D341Med (cell line): ENCODE measurements around the gene ORM2.
"Not testable (repeated sequence)": the region's sequence is repeated elsewhere in the genome, so short reads cannot be mapped to it uniquely, and the experiment has no call there.

Experiments used
- DNase-seq: peaks from one replicate; pipeline ENCODE4 v3.0.0; 2012; ENCODE audit warnings: low spot score

The ORM2 gene

DNA sequence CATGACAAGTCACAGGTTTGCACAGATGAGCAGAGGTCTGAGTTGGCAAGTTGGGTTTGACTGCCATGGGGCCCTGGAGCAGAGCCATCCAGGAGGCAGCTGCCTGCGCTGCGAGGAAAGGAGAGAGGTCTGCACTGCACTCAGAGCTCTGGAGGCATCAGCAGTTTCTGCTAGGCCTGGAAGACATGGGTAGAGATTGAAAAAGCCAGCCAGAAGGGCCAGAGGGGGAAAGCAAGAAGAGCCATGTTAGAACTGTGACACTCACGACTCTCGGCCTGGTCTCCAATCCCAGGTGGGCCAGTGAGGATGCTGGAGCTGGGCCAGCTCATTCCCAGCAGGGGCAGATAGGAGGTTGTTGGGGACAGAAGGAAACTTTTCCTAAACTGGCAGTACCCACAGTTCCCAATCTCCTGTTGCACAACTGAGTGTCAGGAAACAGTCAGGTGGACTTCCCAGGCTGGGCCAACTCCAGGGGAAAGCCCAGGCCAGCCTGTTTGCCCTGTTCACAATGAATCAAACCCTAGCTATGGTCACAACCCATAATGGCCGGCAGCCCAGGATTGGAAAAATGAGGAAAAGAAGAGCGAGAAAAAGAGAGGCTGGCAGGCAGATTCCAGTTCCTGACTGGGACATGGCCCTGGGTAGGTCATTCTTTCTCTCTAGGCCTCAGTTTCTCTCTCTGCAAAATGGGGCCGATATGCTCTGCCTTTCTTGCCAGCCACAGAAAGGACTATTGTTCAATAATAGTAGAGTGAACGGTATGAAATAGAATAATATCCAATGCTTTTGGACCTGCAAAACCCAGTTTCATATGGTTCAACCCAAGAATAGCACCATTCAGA is 14.6 kb upstream of the ORM2 start:
- no peak for DNase-seq

DNA sequence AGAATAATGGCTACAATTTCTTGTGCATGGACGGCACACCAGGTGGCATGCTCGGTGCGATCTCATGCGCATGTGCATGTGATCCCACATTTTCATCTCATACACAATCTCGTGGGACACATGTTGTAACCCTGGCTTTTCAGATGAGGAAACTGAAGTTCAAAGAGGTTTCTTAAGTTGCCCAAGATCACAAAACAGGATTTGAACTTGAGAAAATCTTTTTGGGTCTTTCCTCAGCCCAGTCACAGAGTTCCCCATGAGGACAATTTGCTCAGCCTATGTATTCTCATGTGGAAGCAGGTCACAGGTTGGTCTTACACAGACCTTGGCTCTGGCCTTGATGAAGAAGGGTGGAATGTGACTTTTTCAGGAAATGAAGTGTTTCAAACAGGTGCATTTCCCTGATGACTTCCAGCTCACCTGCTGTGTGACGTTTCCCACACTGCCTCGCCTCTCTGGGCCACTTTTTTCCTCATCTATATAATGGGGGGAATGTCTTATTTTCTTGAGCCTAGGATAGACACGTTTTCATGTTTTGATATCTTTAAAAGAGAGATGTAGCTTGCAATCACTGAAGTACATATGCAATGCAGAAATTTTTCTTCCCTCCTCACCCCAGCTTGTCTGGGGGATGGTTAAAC is 13.8 kb upstream of the ORM2 start:
- no peak for DNase-seq

DNA sequence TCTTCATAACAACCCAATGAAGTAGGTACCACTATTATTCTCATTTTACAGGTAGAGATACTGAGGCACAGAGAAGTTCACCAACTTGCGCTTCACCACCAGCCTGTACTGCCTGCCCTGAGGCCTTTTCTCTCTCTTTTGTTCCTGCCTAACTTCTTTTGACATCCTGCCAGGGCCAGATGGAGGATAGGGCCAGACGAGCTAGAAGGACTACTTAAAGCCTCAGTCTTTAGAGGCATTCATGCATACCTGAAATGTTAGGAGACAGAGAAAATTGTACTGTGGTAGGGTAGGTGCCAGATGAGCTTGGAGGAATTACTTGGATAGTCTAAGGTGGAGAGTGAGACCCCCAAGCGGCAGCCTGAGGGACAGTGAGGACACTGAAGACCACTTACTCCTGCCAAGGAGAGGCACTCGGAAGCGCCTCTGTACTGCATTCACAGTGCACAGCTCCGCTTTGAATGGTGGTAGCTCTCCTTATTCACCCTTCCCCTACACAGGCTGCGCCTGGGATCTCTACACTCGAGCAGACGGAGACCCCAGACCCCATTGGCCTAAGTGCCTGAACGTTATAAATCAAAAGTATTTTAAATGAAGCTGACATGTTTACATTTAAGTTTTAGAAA is 13.0 kb upstream of the ORM2 start:
- DNase-seq = peak; percentile 57

DNA sequence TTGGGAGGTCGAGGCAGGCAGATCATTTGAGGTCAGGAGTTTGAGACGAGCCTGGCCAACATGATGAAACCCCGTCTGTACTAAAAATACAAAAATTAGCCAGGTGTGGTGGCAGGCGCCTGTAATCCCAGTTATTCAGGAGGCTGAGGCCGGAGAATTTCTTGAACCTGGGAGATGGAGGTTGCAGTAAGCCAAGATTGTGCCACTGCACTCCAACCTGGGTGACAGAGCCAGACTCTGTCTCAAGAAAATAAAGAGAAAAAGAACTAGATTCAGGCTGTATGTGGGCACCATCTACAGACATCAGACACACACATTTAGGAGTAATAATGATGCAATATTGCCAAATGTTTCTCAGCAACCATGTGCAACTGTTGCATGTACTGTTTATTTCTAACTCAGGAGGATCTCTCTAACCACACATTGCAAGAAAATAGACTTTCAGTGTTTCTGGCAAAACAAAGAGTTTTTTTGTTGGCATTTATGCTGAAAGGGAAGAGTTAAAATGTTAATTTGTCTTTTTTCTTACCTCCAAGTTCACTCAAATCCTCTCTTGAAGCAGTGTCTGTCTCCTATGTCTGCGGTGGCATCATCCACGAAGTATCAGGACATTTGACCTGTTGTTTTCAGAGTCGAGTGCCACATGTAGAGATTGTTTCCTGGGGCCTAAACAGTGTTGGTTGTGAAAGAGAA is 11.9 kb upstream of the ORM2 start:
- no peak for DNase-seq

DNA sequence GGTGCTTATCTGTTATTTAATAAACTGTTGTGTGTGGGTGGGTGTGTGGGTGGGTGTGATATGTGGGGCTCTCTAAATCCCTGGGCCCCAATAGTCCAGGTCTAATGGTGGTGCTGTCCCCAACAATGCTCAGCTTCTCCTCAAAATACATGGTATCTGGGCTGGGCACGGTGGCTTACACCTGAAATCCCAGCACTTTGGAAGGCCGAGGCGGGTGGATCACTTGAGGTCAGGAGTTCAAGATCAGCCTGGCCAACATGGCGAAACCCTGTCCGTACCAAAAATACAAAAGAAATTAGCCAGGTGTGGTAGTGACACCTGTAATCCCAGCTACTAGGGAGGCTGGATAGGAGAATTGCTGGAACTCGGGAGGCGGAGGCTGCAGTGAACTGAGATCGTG is 11.3 kb upstream of the ORM2 start:
- no peak for DNase-seq

DNA sequence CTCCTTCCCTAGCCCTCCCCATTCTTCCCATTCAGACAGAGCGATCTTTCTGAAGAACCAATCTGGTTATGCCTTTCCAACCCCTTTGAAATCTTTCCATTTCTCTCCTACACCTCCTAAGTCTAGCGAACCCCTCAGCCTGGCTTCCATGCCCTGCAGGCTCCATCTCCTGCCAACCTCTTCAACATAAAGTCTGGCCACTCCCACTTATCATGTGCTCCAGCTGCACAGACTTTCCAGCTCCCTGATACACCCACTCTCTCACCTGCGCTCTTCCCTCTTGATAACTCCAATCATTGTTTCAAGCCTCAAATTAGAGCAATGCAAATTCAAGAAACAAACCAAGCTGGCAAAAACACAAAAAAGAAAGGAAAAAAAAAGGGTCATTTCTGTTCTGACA is 10.5 kb upstream of the ORM2 start:
- no peak for DNase-seq

DNA sequence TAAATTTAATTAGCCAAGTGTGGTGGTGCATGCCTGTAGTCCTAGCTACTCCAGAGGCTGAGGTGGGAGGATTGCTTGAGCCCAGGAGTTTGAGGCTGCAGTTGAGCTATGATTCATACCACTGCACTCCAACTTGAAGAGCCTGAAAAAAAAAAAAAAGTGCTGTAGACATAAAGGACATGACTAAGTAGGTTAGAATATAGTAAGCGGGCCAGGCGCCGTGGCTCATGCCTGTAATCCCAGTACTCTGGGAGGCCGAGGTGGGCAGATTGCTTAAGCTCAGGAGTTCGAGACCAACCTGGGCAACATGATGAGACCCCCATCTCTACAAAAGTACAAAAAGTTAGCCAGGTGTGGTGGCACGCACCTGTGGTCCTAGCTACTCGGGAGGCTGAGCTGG is 9.0 kb upstream of the ORM2 start:
- not testable (repeated sequence) for DNase-seq

DNA sequence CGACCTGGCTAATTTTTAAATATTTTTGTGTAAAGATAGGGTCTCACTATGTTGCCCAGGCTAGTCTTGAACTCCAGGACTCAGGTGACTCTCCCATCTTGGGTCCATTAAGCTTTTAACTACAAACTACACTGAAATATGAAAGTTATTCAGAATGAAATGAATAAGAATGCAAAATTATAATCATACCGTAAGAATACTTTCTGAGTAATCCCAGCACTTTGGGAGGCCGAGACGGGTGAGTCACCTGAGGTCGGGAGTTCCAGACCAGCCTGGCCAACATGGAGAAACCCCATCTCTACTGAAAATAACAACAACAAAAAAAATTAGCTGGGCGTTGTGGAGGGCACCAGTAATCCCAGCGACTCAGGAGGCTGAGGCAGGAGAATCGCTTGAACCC is 7.9 kb upstream of the ORM2 start:
- DNase-seq = no peak

DNA sequence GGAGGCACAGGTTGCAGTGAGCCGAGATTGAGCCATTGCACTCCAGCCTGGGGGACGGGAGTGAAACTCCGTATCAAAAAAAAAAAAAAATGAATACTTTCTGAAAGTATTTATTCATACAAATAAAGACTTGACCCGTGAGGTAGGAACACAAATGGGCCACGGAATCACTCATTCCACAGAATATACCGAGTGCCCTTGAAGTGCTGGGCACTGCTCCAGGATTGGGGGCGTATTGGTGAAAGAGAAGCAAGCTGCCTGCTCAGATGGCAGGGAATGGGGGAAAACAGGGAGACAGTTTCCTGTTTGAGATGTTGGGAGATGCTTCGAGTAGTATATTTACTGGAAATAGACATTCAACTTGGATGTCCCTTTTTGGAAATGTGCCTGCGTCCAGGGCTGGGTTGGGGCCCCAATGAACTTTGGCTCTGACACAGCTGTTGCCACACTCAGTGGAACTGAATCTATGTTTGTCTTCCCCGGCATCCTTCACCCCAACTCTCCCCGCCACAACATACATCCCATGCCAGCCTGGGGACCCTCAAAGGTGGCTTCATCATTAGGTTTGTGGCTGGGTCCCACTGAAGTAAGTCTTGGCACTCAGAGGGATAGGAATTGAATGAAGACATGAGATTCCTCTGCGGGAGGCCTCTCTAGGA is 7.4 kb upstream of the ORM2 start:
- DNase-seq = not testable (repeated sequence)

DNA sequence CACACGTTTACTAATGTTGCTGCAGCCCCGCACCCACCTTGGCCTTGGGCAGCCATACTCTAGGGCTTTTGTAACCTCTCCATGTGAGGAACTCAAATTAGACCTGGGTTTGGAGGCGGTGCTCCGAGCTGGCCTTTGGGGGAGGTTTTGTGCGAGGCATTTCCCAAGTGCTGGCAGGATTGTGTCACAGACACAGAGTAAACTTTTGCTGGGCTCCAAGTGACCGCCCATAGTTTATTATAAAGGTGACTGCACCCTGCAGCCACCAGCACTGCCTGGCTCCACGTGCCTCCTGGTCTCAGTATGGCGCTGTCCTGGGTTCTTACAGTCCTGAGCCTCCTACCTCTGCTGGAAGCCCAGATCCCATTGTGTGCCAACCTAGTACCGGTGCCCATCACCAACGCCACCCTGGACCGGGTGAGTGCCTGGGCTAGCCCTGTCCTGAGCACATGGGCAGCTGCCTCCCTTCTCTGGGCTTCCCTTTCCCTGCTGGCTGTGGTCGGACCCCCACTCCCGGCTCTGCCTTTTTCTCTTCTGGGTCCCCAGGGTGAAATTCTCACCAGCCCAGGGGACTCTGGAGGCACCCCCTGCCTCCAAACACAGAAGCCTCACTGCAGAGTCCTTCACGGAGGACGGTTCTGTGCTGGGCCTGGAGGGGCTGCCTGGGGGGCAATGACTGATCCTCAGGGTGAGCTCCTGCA is 6.7 kb upstream of the ORM2 start, which contains the start of gene ORM1:
Gene ORM1 (plus strand): TSS at position 268 of the 701 bp plus-strand sequence. CDS start 36 bp downstream, at position 304.
- DNase-seq = not testable (repeated sequence)

DNA sequence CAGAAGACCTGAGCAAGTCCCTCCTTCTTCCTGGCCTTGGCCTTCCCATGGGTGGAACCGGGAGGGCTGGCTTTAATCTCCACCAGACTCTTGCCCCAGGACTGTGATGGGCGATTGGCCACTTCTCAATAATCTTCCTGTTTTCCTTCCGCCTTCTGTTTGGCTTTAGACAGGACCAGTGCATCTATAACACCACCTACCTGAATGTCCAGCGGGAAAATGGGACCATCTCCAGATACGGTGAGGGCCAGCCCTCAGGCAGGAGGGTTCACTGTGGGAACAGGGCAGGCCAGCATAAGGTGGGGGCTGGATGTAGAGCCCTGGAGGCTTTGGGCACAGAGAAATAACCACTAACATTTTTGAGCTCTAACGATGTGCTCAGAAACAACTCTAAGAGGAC is 5.8 kb upstream of the ORM2 start:
- not testable (repeated sequence) for DNase-seq

DNA sequence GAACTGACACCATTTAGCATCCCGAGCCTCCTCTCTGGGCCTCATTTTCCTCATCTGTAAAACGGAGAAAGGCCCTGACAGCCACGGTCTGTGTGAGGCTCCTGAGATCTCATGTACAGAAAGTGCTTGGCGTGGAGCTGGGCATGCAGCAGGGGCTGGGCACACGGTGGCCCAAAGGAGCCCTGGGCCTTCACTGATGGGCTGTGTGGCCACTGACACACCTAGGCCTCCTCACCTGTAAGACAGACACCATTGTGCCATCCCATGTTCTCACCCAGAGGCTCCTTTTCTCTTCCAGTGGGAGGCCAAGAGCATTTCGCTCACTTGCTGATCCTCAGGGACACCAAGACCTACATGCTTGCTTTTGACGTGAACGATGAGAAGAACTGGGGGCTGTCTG is 5.2 kb upstream of the ORM2 start:
- DNase-seq = no peak

DNA sequence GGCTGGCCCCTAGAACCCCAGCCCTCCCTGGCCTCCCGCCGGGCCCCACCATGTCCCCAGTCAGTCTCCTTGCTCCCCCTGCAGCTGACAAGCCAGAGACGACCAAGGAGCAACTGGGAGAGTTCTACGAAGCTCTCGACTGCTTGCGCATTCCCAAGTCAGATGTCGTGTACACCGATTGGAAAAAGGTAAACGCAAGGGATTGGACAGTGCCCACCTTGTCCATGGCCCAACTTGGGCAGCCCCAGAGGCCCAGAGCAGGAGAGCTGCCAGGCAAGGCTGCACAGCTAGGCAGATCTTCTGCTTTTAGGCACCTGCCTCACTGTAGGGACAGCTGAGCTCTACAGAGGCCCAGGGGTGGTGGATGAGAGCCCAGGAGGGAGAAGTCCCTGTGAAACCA is 4.7 kb upstream of the ORM2 start:
- not testable (repeated sequence) for DNase-seq

DNA sequence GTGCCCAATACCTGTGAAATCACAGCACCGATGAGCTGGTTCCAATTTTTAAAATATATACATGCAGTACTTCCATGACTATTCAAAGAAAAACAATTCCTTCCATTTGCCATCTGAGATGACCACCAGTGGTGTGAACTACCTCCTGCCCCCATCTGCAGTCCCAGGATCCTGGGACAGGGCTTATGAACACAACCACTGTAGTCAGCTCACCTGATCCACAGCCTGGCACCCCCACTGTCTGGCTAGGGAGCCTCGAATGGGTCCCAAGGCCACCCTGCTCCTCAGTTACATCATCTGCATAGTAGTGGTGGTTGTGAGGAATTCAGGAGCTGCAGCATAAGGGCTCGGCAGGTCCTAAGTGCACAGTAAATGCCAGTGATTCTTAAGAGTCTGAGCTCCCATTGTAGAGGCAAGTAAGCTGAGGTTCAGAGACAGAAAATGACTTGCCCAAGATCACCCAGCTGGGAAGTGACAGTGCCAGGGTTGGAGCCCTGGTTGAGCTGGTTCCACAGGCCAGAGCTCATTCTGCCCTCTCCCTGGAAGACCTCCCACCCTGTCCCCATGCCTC is 3.9 kb upstream of the ORM2 start:
- DNase-seq = not testable (repeated sequence)

DNA sequence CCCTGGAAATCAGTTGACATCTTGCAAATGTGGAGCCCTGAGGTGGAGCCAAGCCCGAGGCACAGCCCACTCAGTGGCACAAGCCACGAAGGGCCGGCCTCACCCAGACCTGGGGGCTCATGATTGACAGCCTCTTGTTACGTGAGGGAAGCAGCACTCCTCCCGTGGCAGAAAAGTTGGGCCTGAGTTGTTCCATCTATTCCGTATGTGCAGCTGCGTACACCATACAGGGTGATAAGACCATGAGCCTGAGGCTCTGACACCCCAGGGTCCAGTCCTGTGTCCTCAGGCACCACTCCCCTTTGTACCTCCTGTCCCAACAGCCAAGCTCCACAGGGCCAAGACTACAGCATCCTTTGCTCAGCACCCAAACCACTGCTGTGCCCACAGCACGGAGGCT is 1.9 kb upstream of the ORM2 start:
- no peak for DNase-seq

DNA sequence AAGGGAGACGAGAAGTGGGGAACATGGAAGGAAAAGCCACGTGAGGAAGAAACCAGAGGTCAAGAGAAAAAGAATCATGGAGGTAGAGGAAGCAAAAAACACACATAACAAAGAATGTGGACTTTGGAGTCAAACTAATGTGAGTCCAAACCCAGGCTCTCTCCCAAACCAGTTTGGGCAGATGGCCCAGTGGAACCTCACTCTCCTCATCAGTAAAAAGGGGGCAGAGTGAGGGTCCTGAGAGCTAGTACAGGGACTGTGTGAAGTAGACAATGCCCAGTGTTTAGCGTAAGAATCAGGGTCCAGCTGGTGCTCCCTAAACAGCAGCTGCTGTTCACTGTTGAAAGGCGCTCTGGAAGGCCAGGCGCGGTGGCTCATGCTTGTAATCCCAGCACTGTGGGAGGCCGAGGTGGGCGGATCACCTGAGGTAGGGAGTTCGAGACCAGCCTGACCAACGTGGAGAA is 1.3 kb upstream of the ORM2 start:
- not testable (repeated sequence) for DNase-seq

DNA sequence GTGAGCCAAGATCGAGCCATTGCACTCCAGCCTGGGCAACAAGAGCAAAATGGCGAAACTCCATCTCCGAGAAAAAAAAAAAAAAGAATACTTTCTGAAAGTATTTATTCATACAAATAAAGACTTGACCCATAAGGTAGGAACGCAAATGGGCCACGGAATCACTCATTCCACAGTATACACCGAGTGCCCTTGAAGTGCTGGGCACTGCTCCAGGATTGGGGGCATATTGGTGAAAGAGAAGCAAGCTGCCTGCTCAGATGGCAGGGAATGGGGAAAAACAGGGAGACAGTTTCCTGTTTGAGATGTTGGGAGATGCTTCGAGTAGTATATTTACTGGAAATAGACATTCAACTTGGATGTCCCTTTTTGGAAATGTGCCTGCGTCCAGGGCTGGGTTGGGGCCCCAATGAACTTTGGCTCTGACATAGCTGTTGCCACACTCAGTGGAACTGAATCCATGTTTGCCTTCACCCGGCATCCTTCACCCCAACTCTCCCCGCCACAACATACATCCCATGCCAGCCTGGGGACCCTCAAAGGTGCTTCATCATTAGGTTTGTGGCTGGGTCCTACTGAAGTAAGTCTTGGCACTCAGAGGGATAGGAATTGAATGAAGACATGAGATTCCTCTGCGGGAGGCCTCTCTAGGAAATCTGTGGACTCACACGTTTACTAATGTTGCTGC is 588 bp upstream of the ORM2 start:
- DNase-seq = not testable (repeated sequence)

DNA sequence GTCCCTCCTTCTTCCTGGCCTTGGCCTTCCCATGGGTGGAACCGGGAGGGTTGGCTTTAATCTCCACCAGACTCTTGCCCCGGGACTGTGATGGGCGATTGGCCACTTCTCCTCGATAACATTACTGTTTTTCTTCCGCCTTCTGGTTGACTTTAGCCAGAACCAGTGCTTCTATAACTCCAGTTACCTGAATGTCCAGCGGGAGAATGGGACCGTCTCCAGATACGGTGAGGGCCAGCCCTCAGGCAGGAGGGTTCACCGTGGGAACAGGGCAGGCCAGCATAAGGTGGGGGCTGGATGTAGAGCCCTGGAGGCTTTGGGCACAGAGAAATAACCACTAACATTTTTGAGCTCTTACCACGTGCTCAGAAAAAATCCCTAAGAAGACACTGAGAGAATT is 967 bp downstream of the ORM2 start:
- no peak for DNase-seq

DNA sequence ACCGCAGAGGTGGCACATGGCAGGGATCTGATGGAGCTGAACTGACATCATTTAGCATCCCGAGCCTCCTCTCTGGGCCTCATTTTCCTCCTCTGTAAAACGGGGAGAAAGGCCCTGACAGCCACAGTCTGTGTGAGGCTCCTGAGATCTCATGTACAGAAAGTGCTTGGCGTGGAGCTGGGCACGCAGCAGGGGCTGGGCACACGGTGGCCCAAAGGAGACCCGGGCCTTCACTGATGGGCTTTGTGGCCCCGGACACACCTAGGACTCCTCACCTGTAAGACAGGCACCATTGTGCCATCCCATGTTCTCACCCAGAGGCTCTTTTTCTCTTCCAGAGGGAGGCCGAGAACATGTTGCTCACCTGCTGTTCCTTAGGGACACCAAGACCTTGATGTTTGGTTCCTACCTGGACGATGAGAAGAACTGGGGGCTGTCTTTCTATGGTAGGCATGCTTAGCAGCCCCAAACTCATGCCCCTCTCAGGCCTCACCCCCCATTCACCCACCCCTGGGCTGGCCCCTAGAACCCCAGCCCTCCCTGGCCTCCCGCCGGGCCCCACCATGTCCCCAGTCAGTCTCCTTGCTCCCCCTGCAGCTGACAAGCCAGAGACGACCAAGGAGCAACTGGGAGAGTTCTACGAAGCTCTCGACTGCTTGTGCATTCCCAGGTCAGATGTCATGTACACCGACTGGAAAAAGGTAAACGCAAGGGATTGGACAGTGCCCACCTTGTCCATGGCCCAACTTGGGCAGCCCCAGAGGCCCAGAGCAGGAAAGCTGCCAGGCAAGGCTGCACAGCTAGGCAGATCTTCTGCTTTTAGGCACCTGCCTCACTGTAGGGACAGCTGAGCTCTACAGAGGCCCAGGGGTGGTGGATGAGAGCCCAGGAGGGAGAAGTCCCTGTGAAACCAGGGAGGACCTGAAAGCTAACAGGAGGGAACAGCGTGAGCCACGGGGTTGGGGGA is 1.8 kb downstream of the ORM2 start:
- DNase-seq = not testable (repeated sequence)
